GM12878 (cell line): Measurements from ENCODE around the gene ACTR2. TPM values are rescaled to one million over a fixed set of nuclear protein-coding genes. Genes with fewer than 3 reads are reported as not detected.
"Not testable (repeated sequence)": the region's sequence is repeated elsewhere in the genome, so short reads cannot be mapped to it uniquely, and the experiment has no call there.

Experiments used
- ATAC-seq: fragments of 200-7000 bp; cut with Tn5 transposase; 3 replicates; pipeline ENCODE4 v1.9.1; 2020; ENCODE audit warnings: mild to moderate bottlenecking, moderate library complexity
- BruUV-seq: library from RNA; stranded (reverse); fragments of 400-500 nt; replicated peaks from 2 replicates; lab custom pipeline; 2021; lab: Mats Ljungman, UMichigan
- CTCF ChIA-PET: fragments of 300-600 bp; sonication (Branson Sonifier 250); formaldehyde crosslinking; extraction: SDS; loops from one replicate; lab custom pipeline; 2021; ENCODE audit warnings: inconsistent platforms; lab: Yijun Ruan, JAX
- POLR2A ChIA-PET: fragments of 350-600 bp; formaldehyde crosslinking; extraction: SDS; loops from one replicate; lab custom pipeline; 2021; ENCODE audit warnings: inconsistent platforms; lab: Charles Lee
- RAD21 ChIA-PET: fragments of 300-600 bp; sonication (Branson Sonifier 250); formaldehyde crosslinking; loops from one replicate; lab custom pipeline; 2023; ENCODE audit warnings: antibody characterized with exemption; ENCODE audit not compliant: unreplicated experiment; lab: Charles Lee
- SMC1A ChIA-PET: fragments of 300-600 bp; sonication (Branson Sonifier 250); formaldehyde crosslinking; loops from one replicate; lab custom pipeline; 2023; ENCODE audit not compliant: unreplicated experiment, uncharacterized antibody; lab: Charles Lee
- DNase-seq: peaks from one replicate; pipeline ENCODE4 v3.0.0-alpha.2; 2011; ENCODE audit warnings: low read depth, low spot score
- FAIRE-seq: peaks from 3 replicates; lab custom pipeline; 2011; peaks lifted over from hg19 to GRCh38; lab: Jason Lieb, UNC
- H2AFZ ChIP-seq: 2 replicates; pipeline ENCODE4 v1.6.0; 2011; ENCODE audit warnings: low read depth, low read length, control low read depth; ENCODE audit not compliant: control insufficient read depth
- H3K27ac ChIP-seq: 2 replicates; pipeline ENCODE4 v1.5.1; 2011; ENCODE audit warnings: control low read depth; ENCODE audit not compliant: control insufficient read depth, insufficient read depth
- H3K27me3 ChIP-seq, 2 experiments: replicated peaks in 1 of 2; 2 replicates each; pipeline versions ENCODE4 v1.6.0 to v1.6.1; 2011; ENCODE audit warnings: low read length in 1 of 2; ENCODE audit not compliant: control insufficient read depth in 2 of 2, insufficient read depth in 2 of 2
- H3K36me3 ChIP-seq, 2 experiments: 2 replicates each; pipeline ENCODE4 v1.5.1; 2011; ENCODE audit warnings: low read length in 1 of 2; ENCODE audit not compliant: control insufficient read depth in 2 of 2, insufficient read depth in 2 of 2
- H3K4me1 ChIP-seq: 2 replicates; pipeline ENCODE4 v1.6.1; 2011; ENCODE audit warnings: mild to moderate bottlenecking, low read length, moderate library complexity, mixed read lengths; ENCODE audit not compliant: control insufficient read depth, insufficient read depth
- H3K4me2 ChIP-seq: 2 replicates; pipeline ENCODE4 v1.6.0; 2011; ENCODE audit warnings: control low read depth; ENCODE audit not compliant: control insufficient read depth, insufficient read depth
- H3K4me3 ChIP-seq: fragments of 200-600 bp; sonication (generic); 2 replicates; pipeline ENCODE4 v1.5.1; 2016
- H3K79me2 ChIP-seq: 2 replicates; pipeline ENCODE4 v1.6.0; 2011; ENCODE audit warnings: low read length; ENCODE audit not compliant: control insufficient read depth, insufficient read depth
- H3K9ac ChIP-seq: 2 replicates; pipeline ENCODE4 v1.8.0; 2011; ENCODE audit warnings: low read length, control low read depth, mixed read lengths; ENCODE audit not compliant: control insufficient read depth, insufficient read depth
- H3K9me3 ChIP-seq: replicated peaks from 3 replicates; pipeline ENCODE4 v1.5.1; 2011; ENCODE audit warnings: mild to moderate bottlenecking, low read length; ENCODE audit not compliant: control insufficient read depth, insufficient read depth
- H4K20me1 ChIP-seq: 2 replicates; pipeline ENCODE4 v1.6.0; 2011; ENCODE audit not compliant: control insufficient read depth, insufficient read depth
- CTCF ChIP-seq, 3 experiments: IDR thresholded peaks in 2 of 3; conservative IDR thresholded peaks in 1 of 3; 2 replicates each; pipeline ENCODE4 v1.5.1; 2011; ENCODE audit warnings: low read depth in 3 of 3, low read length in 3 of 3, mild to moderate bottlenecking in 3 of 3, control low read depth in 2 of 3, moderate library complexity in 2 of 3, inconsistent platforms in 1 of 3, mixed read lengths in 1 of 3; ENCODE audit not compliant: control insufficient read depth in 2 of 3, insufficient read depth in 1 of 3; ENCODE audit errors: extremely low read depth in 1 of 3
- PBX3 ChIP-seq: IDR thresholded peaks from 2 replicates; pipeline ENCODE4 v1.6.1; 2011; ENCODE audit warnings: mild to moderate bottlenecking, low read depth, low read length, moderate library complexity; ENCODE audit not compliant: insufficient replicate concordance
- RAD21 ChIP-seq: IDR thresholded peaks from 2 replicates; pipeline ENCODE4 v1.6.1; 2011; ENCODE audit warnings: mild to moderate bottlenecking, low read depth, low read length, moderate library complexity; ENCODE audit not compliant: insufficient read depth
- WGBS: methylation state at CpG from one replicate; pipeline ENCODE4 v1.1.6; 2016; ENCODE audit warnings: low lambda C conversion rate; ENCODE audit not compliant: insufficient replicate concordance, insufficient coverage; ENCODE audit errors: missing lambda C conversion rate; 5-methylcytosine and 5-hydroxymethylcytosine counted together
- in situ Hi-C: fragments of 300-500 bp; cut with MboI; formaldehyde crosslinking; loops from 9 replicates; pipeline ENCODE4 v1.14.3; 2018; ENCODE audit warnings: mixed read lengths
- intact Hi-C: fragments of 100-400 bp; cut with micrococcal nuclease; formaldehyde crosslinking; loops from one replicate; pipeline ENCODE4 v1.14.2; 2022; ENCODE audit not compliant: unreplicated experiment
- polyA plus RNA-seq, 11 experiments: library from polyadenylated mRNA; depleted of rRNA in 4 of 11; unstranded in 6 of 11; stranded (reverse) in 5 of 11; fragments of >200 nt; fragmentation: Nextera tagmentation in 4 of 11; fragmentation: Illumina TruSeq in 1 of 11; extraction: Ambion mirVana in 4 of 11; extraction: Trizol in 1 of 11; gene quantifications; 1 replicate in 1 of 11; 2 replicates in 10 of 11; pipeline versions ENCODE4 v1.2.1 to v1.2.3, GENCODE V29; 2011 to 2016; ENCODE audit warnings: inconsistent platforms in 2 of 11, missing spikeins in 2 of 11, low read depth in 1 of 11
- total RNA-seq, 4 experiments: library from RNA; depleted of rRNA in 3 of 4; stranded (reverse); fragments of >200 nt in 3 of 4; fragmentation: Illumina TruSeq in 1 of 4; extraction: Trizol in 1 of 4; gene quantifications; 2 replicates each; pipeline versions ENCODE4 v1.2.1 to v1.2.3, GENCODE V29; 2013 to 2021

Gene ACTR2
- total and polyA plus RNA-seq, 10 of the 15 experiments (the other 5 are each of a cell fraction or from before 2014, with no cell fraction given), result 94.2 to 401 (median 195) TPM

GRCh38 chr2:65256054-65256453, 28.4 kb downstream of the ACTR2 start:
- CTCF ChIA-PET, result interaction anchor here (0.6 to 1.3 kb wide), 5 partner anchors 51 to 317 kb away, joined by 3 to 4 read pairs (median 3); no protein-coding TSS in a partner anchor
- RAD21 ChIA-PET, result no interaction called here
- peak; percentile 13 for FAIRE-seq

GRCh38 chr2:65257866-65258265, 30.2 kb downstream of the ACTR2 start:
- H3K36me3 ChIP-seq, result peaks cover 4 to 28% of the 10 kb centered on the region in 2 experiments; a peak in 3 of 4 replicates
- H3K4me2 ChIP-seq, H3K9me3 ChIP-seq, H2AFZ ChIP-seq, H4K20me1 ChIP-seq, H3K9ac ChIP-seq, H3K4me1 ChIP-seq, CTCF ChIA-PET, H3K27me3 ChIP-seq, RAD21 ChIA-PET, H3K4me3 ChIP-seq, intact Hi-C loops, ATAC-seq, FAIRE-seq, in situ Hi-C loops, DNase-seq, H3K27ac ChIP-seq, H3K79me2 ChIP-seq, POLR2A ChIA-PET: not testable (repeated sequence)
- SMC1A ChIA-PET, result interaction anchor here (0.9 kb wide), 1 partner anchor 149 kb away, joined by 3 read pairs; no protein-coding TSS in a partner anchor
- BruUV-seq, result TSS peak; percentile 9

More at GRCh38 chr2:65256054-65256453, 28.4 kb downstream of the ACTR2 start:
- DNase-seq, result no peak
- TF ChIP-seq CTCF (IDR thresholded peaks at IDR 0.05 in 2 of 3, conservative IDR thresholded peaks at IDR 0.05 in 1 of 3; ENCODE audit: control insufficient read depth in 2 of 3, extremely low read depth in 1 of 3, insufficient read depth in 1 of 3, low read depth in 3 of 3, low read length in 3 of 3) (peak in 1 of 3 experiments; percentile 27; a peak in 2 of 6 replicates), PBX3 (no peak), RAD21 (peak; percentile 26; the same call in 1 of the 2 replicates)
- BruUV-seq, result TSS peak; percentile 21
- H3K27ac ChIP-seq, result no peak overlapping the region
- no peak overlapping the region for H3K4me2 ChIP-seq
- H3K9ac ChIP-seq, result no peak overlapping the region
- no peaks in the 10 kb centered on the region for H3K9me3 ChIP-seq
- H4K20me1 ChIP-seq, result no peaks in the 10 kb centered on the region
- 95% methylated on average over 1 of the region's 1 CpG for WGBS
- POLR2A ChIA-PET, result interaction anchor here (0.6 kb wide), 1 partner anchor 281 kb away, joined by 4 read pairs; no protein-coding TSS in a partner anchor
- no peak overlapping the region for H3K4me3 ChIP-seq
- no peak overlapping the region for H2AFZ ChIP-seq
- H3K4me1 ChIP-seq, result no peaks in the 10 kb centered on the region
- SMC1A ChIA-PET, result interaction anchor here (0.7 kb wide), 1 partner anchor 124 kb away, joined by 3 read pairs; no protein-coding TSS in a partner anchor
- intact Hi-C loops, result no loop called here
- H3K36me3 ChIP-seq, result peaks cover 2 to 23% of the 10 kb centered on the region in 2 experiments; a peak in 3 of 4 replicates
- peaks cover 4% of the 10 kb centered on the region for H3K79me2 ChIP-seq
- no peaks in the 10 kb centered on the region for H3K27me3 ChIP-seq
- ATAC-seq, result no peak
- in situ Hi-C loops, result no loop called here
